ENCODE measurements around the gene ACOT12. TPM values are rescaled to one million over a fixed set of nuclear protein-coding genes. Genes with fewer than 3 reads are reported as not detected.

ACOT12 gene
- polyA plus RNA-seq, 1 experiment: 0.18 TPM

DNA sequence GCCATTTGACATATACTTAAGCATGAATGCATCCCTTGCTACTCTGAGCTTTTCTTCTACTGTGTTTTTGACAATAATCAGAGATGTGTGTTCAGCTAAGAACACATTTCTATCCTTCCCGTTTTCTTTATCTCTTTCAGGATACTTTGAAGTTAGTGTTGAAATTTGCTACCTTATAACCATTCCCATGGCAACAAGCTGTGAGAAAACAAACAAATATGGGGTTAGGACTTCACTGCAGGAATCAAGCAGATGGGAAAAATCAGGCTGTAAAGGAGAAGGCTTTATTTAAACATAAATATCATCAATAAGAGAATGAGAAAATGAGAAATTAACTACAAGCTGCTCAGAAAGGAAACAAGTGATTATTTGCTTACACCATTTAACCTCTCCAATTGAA, 57.4 kb downstream of the ACOT12 start:
- Histone ChIP-seq H3K36me3 (ENCODE audit: control insufficient read depth, insufficient read depth, low read length) (no peaks in the 10 kb centered on the region), H3K27me3 (ENCODE audit: control insufficient read depth, insufficient read depth, low read length) (no peaks in the 10 kb centered on the region), H3K4me3 (ENCODE audit: low read depth, low read length) (no peak overlapping the region)
- DNase-seq (ENCODE audit: low read depth): no peak
- ChIA-PET POLR2A (no interaction called here), CTCF (interaction anchor here (1.1 kb wide), 1 partner anchor 18 kb away, joined by 3 read pairs; no protein-coding TSS in a partner anchor)
- TF ChIP-seq, protein P1, sequence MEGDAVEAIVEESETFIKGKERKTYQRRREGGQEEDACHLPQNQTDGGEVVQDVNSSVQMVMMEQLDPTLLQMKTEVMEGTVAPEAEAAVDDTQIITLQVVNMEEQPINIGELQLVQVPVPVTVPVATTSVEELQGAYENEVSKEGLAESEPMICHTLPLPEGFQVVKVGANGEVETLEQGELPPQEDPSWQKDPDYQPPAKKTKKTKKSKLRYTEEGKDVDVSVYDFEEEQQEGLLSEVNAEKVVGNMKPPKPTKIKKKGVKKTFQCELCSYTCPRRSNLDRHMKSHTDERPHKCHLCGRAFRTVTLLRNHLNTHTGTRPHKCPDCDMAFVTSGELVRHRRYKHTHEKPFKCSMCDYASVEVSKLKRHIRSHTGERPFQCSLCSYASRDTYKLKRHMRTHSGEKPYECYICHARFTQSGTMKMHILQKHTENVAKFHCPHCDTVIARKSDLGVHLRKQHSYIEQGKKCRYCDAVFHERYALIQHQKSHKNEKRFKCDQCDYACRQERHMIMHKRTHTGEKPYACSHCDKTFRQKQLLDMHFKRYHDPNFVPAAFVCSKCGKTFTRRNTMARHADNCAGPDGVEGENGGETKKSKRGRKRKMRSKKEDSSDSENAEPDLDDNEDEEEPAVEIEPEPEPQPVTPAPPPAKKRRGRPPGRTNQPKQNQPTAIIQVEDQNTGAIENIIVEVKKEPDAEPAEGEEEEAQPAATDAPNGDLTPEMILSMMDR (IDR thresholded peaks at IDR 0.05; ENCODE audit: insufficient read depth, low read depth, low read length): no peak

DNA sequence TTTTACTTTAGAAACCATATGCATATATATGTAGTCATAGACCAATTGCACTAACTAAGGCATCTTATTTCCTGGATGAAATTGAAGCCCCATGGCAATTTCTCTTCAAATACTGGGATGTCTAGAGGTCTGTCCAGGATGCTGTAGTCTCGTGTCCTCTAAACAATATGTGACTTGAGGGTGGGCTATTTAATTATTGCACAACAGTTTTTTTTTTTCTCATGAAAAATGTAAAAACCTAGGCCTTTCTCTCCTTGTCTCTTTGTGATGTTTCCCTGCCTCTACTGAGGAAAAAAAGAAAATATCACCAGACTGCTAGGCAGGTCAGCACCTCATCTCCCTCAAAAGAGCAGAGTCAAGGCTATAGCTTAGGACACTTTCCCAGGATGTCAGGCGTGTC, 58.0 kb downstream of the ACOT12 start:
- H3K27me3 ChIP-seq (ENCODE audit: control insufficient read depth, insufficient read depth, low read length): no peaks in the 10 kb centered on the region
- no peak overlapping the region for H3K4me3 ChIP-seq (ENCODE audit: low read depth, low read length)
- POLR2A ChIA-PET: no interaction called here
- CTCF ChIA-PET: interaction anchor here (1.1 kb wide), 1 partner anchor 17 kb away, joined by 3 read pairs; no protein-coding TSS in a partner anchor
- TF ChIP-seq, protein P1 (IDR thresholded peaks at IDR 0.05; ENCODE audit: insufficient read depth, low read depth, low read length): no peak
- H3K36me3 ChIP-seq (ENCODE audit: control insufficient read depth, insufficient read depth, low read length): no peaks in the 10 kb centered on the region
- no peak for DNase-seq (ENCODE audit: low read depth)

DNA sequence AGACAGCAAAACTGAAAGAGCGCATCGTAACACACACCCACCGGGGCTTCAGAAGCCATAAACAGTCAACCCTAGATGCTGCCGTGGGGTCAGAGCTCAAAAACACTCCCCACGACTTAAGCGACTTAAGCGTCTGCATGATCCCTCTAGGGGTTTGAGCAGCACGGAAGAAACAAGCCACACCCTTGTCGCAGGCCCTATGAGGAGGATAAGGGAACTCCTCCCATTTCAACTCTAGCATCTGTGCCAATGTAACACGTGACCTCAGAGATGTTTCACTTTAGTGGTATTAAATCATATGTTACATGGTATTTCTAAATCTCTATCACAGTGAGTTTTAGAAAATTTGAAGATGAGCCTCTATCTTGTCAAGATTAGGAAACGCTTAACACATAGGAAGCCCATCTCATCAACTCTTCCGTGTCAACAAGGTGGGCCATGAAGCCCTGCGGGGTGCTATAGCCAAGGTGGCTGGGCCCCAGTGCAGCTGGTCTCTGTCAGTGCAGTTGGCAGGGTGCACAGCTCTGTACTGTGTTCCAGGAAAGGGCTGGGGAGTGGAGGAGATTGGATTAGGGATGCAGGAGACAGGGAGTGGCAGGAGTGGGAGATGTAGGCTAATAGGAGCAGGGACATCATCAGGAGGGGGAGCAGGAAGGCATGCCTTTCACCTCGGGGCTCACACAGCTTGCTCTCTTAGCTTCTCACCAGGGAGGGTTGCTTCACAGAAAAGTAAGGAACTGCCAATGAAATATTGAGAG, 59.5 kb downstream of the ACOT12 start:
- H3K27me3 ChIP-seq (ENCODE audit: control insufficient read depth, insufficient read depth, low read length): no peaks in the 10 kb centered on the region
- H3K4me3 ChIP-seq (ENCODE audit: low read depth, low read length): no peak overlapping the region
- DNase-seq (ENCODE audit: low read depth): no peak
- CTCF ChIA-PET: interaction anchor here (1.0 kb wide), 1 partner anchor 15 kb away, joined by 3 read pairs; no protein-coding TSS in a partner anchor
- TF ChIP-seq, protein P1 (IDR thresholded peaks at IDR 0.05; ENCODE audit: insufficient read depth, low read depth, low read length): no peak
- POLR2A ChIA-PET: no interaction called here
- H3K36me3 ChIP-seq (ENCODE audit: control insufficient read depth, insufficient read depth, low read length): no peaks in the 10 kb centered on the region

DNA sequence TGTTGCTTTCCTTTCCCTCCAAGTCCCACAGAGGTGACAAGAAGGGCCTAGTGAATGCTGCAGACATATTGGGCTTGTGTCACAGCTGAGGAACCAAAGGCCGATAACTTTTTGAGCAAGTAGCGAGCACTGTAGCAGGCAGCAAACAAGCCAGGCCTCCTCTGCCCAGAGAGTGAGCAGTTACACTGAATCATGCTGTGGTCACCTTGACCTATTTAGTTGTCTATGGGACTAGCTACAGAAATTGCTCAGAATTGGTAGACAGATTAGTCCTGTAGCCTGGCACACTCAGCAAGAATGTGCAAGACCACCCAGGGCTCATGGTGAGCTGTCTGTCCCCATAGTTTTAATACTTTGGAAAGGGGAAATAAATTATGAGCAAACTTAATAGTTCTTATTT, 67.4 kb downstream of the ACOT12 start:
- Histone ChIP-seq H3K4me3 (ENCODE audit: low read depth, low read length) (no peak overlapping the region), H3K36me3 (ENCODE audit: control insufficient read depth, insufficient read depth, low read length) (no peaks in the 10 kb centered on the region), H3K27me3 (ENCODE audit: control insufficient read depth, insufficient read depth, low read length) (no peaks in the 10 kb centered on the region)
- no peak for DNase-seq (ENCODE audit: low read depth)
- ChIA-PET POLR2A (no interaction called here), CTCF (interaction anchor here (1.0 kb wide), 1 partner anchor 899 kb away, joined by 3 read pairs; no protein-coding TSS in a partner anchor)
- TF ChIP-seq, protein P1 (IDR thresholded peaks at IDR 0.05; ENCODE audit: insufficient read depth, low read depth, low read length): no peak

DNA sequence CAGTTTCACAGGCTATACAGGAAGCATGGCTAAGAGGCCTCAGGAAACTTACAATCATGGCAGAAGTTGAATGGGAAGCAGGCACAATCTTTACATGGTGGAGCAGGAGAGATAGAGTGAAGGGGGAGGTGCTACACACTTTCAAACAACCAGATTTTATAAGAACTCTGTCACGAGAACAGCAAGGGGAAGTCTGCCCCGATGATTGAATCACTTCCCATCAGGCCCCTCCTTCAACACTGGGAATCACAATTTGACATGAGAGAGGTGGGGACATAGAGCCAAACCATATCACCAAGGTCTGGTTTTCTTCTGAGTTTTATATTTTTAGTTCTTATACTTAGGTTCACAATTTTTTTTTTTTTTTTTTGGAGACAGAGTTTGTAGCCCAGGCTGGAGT, 76.4 kb downstream of the ACOT12 start:
- no peak for DNase-seq (ENCODE audit: low read depth)
- POLR2A ChIA-PET: no interaction called here
- no peaks in the 10 kb centered on the region for H3K36me3 ChIP-seq (ENCODE audit: control insufficient read depth, insufficient read depth, low read length)
- H3K27me3 ChIP-seq (ENCODE audit: control insufficient read depth, insufficient read depth, low read length): no peaks in the 10 kb centered on the region
- CTCF ChIA-PET: interaction anchor here (0.7 kb wide), 1 partner anchor 908 kb away, joined by 3 read pairs; no protein-coding TSS in a partner anchor
- no peak overlapping the region for H3K4me3 ChIP-seq (ENCODE audit: low read depth, low read length)
- TF ChIP-seq, protein P1 (IDR thresholded peaks at IDR 0.05; ENCODE audit: insufficient read depth, low read depth, low read length): no peak
